HepG2 (cell line): ENCODE measurements around the gene SLC5A6. TPM values are rescaled to one million over a fixed set of nuclear protein-coding genes. Genes with fewer than 3 reads are reported as not detected.
A peak's percentile ranks its signal among the peaks of the same experiment; 100 is the strongest.

Experiments
- AKAP8 ChIP-seq: sonication (generic); formaldehyde crosslinking; IDR thresholded peaks from 2 replicates; pipeline ENCODE4 v1.5.1; 2020; ENCODE audit warnings: mild to moderate bottlenecking, missing genetic modification reagents
- ARNTL ChIP-seq: sonication (generic); formaldehyde crosslinking; IDR thresholded peaks from 2 replicates; pipeline ENCODE4 v1.4.0; 2020; ENCODE audit warnings: mild to moderate bottlenecking, missing genetic modification reagents
- FOXO1 ChIP-seq: sonication (generic); formaldehyde crosslinking; IDR thresholded peaks from 2 replicates; pipeline ENCODE4 v1.4.0; 2020; ENCODE audit warnings: missing genetic modification reagents
- NFKBIZ ChIP-seq: IDR thresholded peaks from 2 replicates; pipeline ENCODE4 v1.6.1; 2018; ENCODE audit warnings: missing genetic modification reagents, missing compliant biosample characterization
- NR2F6 ChIP-seq, 2 experiments: IDR thresholded peaks; 2 replicates each; pipeline ENCODE4 v1.6.1; 2016; ENCODE audit warnings: antibody characterized with exemption in 1 of 2, mild to moderate bottlenecking in 1 of 2
- SP1 ChIP-seq, 2 experiments: fragments of 450-650 bp in 1 of 2; sonication (generic) in 1 of 2; formaldehyde crosslinking in 1 of 2; IDR thresholded peaks; 2 replicates each; pipeline versions ENCODE4 v1.4.0 to v1.6.1; 2016 to 2020; ENCODE audit warnings: missing genetic modification reagents in 1 of 2
- U2AF1 ChIP-seq: fragments of 200-400 bp; formaldehyde crosslinking; optimal IDR thresholded peaks from 2 replicates; pipeline ENCODE3; 2017; ENCODE audit warnings: mild to moderate bottlenecking, low read depth, low read length
- ZFAT ChIP-seq: sonication (generic); formaldehyde crosslinking; conservative IDR thresholded peaks from 2 replicates; pipeline ENCODE4 v1.8.1; 2023; ENCODE audit warnings: missing genetic modification reagents, inconsistent platforms
- ZFP62 ChIP-seq: sonication (generic); formaldehyde crosslinking; IDR thresholded peaks from 2 replicates; pipeline ENCODE4 v1.4.0; 2020; ENCODE audit warnings: missing genetic modification reagents
- ZKSCAN8 ChIP-seq: IDR thresholded peaks from 2 replicates; pipeline ENCODE4 v1.6.1; 2016; ENCODE audit warnings: borderline replicate concordance, missing genetic modification reagents, missing compliant biosample characterization
- ZNF234 ChIP-seq: sonication (generic); formaldehyde crosslinking; conservative IDR thresholded peaks from 2 replicates; pipeline ENCODE4 v1.5.1; 2020; ENCODE audit warnings: mild to moderate bottlenecking, missing genetic modification reagents
- ZNF607 ChIP-seq: sonication (generic); formaldehyde crosslinking; IDR thresholded peaks from 2 replicates; pipeline ENCODE4 v1.5.1; 2020; ENCODE audit warnings: missing genetic modification reagents, mild to moderate bottlenecking, borderline replicate concordance
- ZNF629 ChIP-seq: sonication (generic); formaldehyde crosslinking; conservative IDR thresholded peaks from 2 replicates; pipeline ENCODE4 v1.5.0; 2020; ENCODE audit warnings: missing genetic modification reagents
- ZNF720 ChIP-seq: sonication (generic); formaldehyde crosslinking; IDR thresholded peaks from 2 replicates; pipeline ENCODE4 v1.4.0; 2020; ENCODE audit warnings: missing genetic modification reagents
- ZNF773 ChIP-seq: sonication (generic); formaldehyde crosslinking; IDR thresholded peaks from 2 replicates; pipeline ENCODE4 v1.4.0; 2020; ENCODE audit warnings: missing genetic modification reagents, borderline replicate concordance
- ZNF850 ChIP-seq: sonication (generic); formaldehyde crosslinking; conservative IDR thresholded peaks from 2 replicates; pipeline ENCODE4 v1.9.0; 2021; ENCODE audit warnings: mild to moderate bottlenecking, missing genetic modification reagents
- ZNF878 ChIP-seq: sonication (generic); formaldehyde crosslinking; IDR thresholded peaks from 2 replicates; pipeline ENCODE4 v1.8.1; 2023; ENCODE audit warnings: mild to moderate bottlenecking, missing genetic modification reagents, moderate library complexity
- ZSCAN31 ChIP-seq: sonication (generic); formaldehyde crosslinking; IDR thresholded peaks from 2 replicates; pipeline ENCODE4 v1.5.0; 2020; ENCODE audit warnings: low read depth, mild to moderate bottlenecking, missing genetic modification reagents
- ZSCAN9 ChIP-seq: IDR thresholded peaks from 2 replicates; pipeline ENCODE4 v1.6.1; 2016; ENCODE audit warnings: borderline replicate concordance
- polyA plus RNA-seq, 8 experiments: library from polyadenylated mRNA; depleted of rRNA in 3 of 8; stranded (reverse) in 7 of 8; unstranded in 1 of 8; fragments of >200 nt; fragmentation: Illumina TruSeq in 4 of 8; extraction: Trizol in 4 of 8; gene quantifications; 2 replicates each; pipeline versions ENCODE4 v1.2.1 to v1.2.3, GENCODE V29; 2011 to 2016; ENCODE audit warnings: low read depth in 4 of 8, missing spikeins in 1 of 8, mixed read lengths in 1 of 8; ENCODE audit not compliant: insufficient read depth in 1 of 8
- total RNA-seq, 5 experiments: library from RNA; depleted of rRNA; stranded (reverse); fragments of >200 nt; fragmentation: Illumina TruSeq; extraction: Trizol; gene quantifications; 2 replicates each; pipeline ENCODE4 v1.2.3, GENCODE V29; 2016; ENCODE audit warnings: low read depth in 1 of 5
- TF ChIP-seq, protein P1 (sequence below): sonication (generic); formaldehyde crosslinking; IDR thresholded peaks from 2 replicates; pipeline ENCODE4 v1.8.1; 2022; ENCODE audit warnings: mild to moderate bottlenecking, missing genetic modification reagents
- TF ChIP-seq, protein P2 (sequence below): sonication (generic); formaldehyde crosslinking; IDR thresholded peaks from 2 replicates; pipeline ENCODE4 v1.4.0; 2020; ENCODE audit warnings: missing genetic modification reagents
- TF ChIP-seq, protein P3 (sequence below): IDR thresholded peaks from 2 replicates; pipeline ENCODE4 v1.6.1; 2016
- TF ChIP-seq, protein P4 (sequence below): sonication (generic); formaldehyde crosslinking; IDR thresholded peaks from 2 replicates; pipeline ENCODE4 v1.4.0; 2020; ENCODE audit warnings: missing genetic modification reagents, low read depth, mild to moderate bottlenecking, borderline replicate concordance

Gene SLC5A6
- total and polyA plus RNA-seq, 2 of the 13 experiments (the other 11 are each of a cell fraction or from before 2014, with no cell fraction given): 135 to 417 TPM

DNA sequence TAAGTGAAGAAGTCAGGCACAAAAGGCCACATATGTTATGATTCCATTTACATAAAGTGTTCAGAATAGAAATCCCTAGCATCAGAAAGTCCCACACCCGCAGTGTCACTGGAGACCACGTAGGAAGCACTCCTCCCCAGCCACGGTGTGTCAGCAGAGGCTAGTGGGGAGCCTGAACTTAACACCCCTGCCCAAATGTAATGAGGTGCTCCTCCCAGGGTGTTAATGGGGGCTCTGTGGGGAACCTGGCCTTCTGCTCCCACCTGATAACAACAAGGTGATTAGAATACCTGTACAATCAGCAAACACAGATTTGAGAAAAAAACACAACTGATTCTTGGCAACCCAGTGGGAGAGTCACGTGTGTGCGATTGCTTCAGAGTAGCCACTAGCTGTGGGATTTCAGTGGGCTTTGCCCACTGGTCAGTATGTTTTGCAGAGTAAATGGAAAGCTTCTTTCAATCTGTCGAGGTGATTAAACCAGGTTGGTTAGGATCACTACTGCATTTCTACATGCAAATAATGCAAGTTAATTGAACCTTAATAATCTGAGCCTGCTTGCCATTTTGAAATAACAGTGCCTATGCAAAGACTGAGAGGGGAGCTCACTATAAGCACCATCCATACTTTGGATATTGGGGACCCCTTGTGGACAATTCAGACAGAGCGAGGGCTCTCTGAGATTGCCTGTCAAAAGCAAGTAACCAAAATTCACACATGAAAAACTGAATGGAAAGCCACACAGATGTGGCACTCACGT, 20.8 kb downstream of the SLC5A6 start (continued):
- TF ChIP-seq, protein P1, sequence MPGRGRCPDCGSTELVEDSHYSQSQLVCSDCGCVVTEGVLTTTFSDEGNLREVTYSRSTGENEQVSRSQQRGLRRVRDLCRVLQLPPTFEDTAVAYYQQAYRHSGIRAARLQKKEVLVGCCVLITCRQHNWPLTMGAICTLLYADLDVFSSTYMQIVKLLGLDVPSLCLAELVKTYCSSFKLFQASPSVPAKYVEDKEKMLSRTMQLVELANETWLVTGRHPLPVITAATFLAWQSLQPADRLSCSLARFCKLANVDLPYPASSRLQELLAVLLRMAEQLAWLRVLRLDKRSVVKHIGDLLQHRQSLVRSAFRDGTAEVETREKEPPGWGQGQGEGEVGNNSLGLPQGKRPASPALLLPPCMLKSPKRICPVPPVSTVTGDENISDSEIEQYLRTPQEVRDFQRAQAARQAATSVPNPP (CRISPR knock-in tag): no peak
- TF ChIP-seq, protein P2, sequence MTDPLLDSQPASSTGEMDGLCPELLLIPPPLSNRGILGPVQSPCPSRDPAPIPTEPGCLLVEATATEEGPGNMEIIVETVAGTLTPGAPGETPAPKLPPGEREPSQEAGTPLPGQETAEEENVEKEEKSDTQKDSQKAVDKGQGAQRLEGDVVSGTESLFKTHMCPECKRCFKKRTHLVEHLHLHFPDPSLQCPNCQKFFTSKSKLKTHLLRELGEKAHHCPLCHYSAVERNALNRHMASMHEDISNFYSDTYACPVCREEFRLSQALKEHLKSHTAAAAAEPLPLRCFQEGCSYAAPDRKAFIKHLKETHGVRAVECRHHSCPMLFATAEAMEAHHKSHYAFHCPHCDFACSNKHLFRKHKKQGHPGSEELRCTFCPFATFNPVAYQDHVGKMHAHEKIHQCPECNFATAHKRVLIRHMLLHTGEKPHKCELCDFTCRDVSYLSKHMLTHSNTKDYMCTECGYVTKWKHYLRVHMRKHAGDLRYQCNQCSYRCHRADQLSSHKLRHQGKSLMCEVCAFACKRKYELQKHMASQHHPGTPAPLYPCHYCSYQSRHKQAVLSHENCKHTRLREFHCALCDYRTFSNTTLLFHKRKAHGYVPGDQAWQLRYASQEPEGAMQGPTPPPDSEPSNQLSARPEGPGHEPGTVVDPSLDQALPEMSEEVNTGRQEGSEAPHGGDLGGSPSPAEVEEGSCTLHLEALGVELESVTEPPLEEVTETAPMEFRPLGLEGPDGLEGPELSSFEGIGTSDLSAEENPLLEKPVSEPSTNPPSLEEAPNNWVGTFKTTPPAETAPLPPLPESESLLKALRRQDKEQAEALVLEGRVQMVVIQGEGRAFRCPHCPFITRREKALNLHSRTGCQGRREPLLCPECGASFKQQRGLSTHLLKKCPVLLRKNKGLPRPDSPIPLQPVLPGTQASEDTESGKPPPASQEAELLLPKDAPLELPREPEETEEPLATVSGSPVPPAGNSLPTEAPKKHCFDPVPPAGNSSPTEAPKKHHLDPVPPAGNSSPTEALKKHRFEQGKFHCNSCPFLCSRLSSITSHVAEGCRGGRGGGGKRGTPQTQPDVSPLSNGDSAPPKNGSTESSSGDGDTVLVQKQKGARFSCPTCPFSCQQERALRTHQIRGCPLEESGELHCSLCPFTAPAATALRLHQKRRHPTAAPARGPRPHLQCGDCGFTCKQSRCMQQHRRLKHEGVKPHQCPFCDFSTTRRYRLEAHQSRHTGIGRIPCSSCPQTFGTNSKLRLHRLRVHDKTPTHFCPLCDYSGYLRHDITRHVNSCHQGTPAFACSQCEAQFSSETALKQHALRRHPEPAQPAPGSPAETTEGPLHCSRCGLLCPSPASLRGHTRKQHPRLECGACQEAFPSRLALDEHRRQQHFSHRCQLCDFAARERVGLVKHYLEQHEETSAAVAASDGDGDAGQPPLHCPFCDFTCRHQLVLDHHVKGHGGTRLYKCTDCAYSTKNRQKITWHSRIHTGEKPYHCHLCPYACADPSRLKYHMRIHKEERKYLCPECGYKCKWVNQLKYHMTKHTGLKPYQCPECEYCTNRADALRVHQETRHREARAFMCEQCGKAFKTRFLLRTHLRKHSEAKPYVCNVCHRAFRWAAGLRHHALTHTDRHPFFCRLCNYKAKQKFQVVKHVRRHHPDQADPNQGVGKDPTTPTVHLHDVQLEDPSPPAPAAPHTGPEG (CRISPR knock-in tag): no peak
- TF ChIP-seq SP1 (IDR thresholded peaks at IDR 0.05) (no peak), SP1 (CRISPR knock-in tag; IDR thresholded peaks at IDR 0.05) (no peak), ZNF629 (CRISPR knock-in tag) (no peak), ZNF607 (CRISPR knock-in tag) (peak; percentile 57; the same call in 1 of the 2 replicates), ZNF878 (CRISPR knock-in tag) (peak; percentile 47; the same call in 1 of the 2 replicates), ZNF720 (CRISPR knock-in tag) (no peak), ZSCAN9 (CRISPR knock-in tag) (peak; percentile 37; the same call in 1 of the 2 replicates), ZFP62 (no peak), ARNTL (CRISPR knock-in tag) (no peak), FOXO1 (CRISPR knock-in tag) (no peak), ZNF773 (CRISPR knock-in tag) (no peak), ZNF850 (CRISPR knock-in tag) (no peak), U2AF1 (no peak), ZFAT (CRISPR knock-in tag) (no peak), NR2F6 (IDR thresholded peaks at IDR 0.05) (no peak), NR2F6 (CRISPR knock-in tag; IDR thresholded peaks at IDR 0.05) (peak; percentile 20; the same call in 1 of the 2 replicates), NFKBIZ (CRISPR knock-in tag) (0 out of 2 replicates have a peak, but pooled peaks have one; percentile 49), ZNF234 (CRISPR knock-in tag) (no peak), ZKSCAN8 (CRISPR knock-in tag) (no peak), AKAP8 (CRISPR knock-in tag) (no peak), ZSCAN31 (CRISPR knock-in tag) (no peak)
- TF ChIP-seq, protein P3, sequence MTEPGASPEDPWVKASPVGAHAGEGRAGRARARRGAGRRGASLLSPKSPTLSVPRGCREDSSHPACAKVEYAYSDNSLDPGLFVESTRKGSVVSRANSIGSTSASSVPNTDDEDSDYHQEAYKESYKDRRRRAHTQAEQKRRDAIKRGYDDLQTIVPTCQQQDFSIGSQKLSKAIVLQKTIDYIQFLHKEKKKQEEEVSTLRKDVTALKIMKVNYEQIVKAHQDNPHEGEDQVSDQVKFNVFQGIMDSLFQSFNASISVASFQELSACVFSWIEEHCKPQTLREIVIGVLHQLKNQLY (CRISPR knock-in tag): no peak
- TF ChIP-seq, protein P4, sequence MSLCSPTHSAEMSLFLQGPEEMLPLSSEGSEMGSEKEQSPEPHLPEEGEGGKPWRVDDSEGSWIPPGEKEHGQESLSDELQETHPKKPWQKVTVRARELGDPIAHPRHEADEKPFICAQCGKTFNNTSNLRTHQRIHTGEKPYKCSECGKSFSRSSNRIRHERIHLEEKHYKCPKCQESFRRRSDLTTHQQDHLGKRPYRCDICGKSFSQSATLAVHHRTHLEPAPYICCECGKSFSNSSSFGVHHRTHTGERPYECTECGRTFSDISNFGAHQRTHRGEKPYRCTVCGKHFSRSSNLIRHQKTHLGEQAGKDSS: 0 out of 2 replicates have a peak, but pooled peaks have one; percentile 29
